ENCODE measurements around the gene EYA4. TPM values are rescaled to one million over a fixed set of nuclear protein-coding genes. Genes with fewer than 3 reads are reported as not detected.

Gene EYA4
- polyA plus RNA-seq, 2 of the 4 experiments (the other 2 are of a cell fraction): 14.4 to 28.3 TPM

GRCh38 chr6:133408132-133408531, 167.0 kb downstream of the EYA4 start:
- no peak for ATAC-seq
- peaks cover 26% of the 10 kb centered on the region for H3K4me1 ChIP-seq
- POLR2A ChIA-PET: interaction anchor here (0.6 kb wide), 1 partner anchor 41 kb away, joined by 4 read pairs; no protein-coding TSS in a partner anchor

DNA sequence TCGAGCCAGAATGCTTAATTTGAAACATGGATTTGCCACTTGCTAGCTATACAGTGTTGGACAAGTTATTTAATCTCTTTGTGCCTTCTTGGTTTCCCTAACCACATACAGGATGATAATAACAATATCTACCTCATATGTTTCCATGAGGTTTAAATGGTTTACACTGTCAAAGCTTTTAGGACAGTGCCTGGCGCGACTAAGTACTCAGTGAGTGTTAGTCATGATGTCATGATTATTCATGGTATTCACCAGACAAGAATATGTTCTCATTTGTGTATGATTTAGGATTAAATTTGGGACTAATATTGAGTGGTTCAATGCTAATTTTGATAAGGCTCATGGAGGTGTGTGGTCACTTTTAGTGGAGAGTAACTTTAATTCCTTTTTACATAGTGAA, 167.4 kb downstream of the EYA4 start:
- TF ChIP-seq HES2 (IDR thresholded peaks at IDR 0.05) (no peak), POLR2AphosphoS2 (conservative IDR thresholded peaks at IDR 0.05; ENCODE audit: low read length) (no peak), KDM5A (IDR thresholded peaks at IDR 0.05) (no peak), GATA3 (IDR thresholded peaks at IDR 0.05; ENCODE audit: borderline replicate concordance) (no peak), NFE2L2 (conservative IDR thresholded peaks at IDR 0.05; ENCODE audit: low read length) (no peak), BCL3 (IDR thresholded peaks at IDR 0.05) (no peak), JUN (IDR thresholded peaks at IDR 0.05) (no peak), E2F6 (IDR thresholded peaks at IDR 0.05; ENCODE audit: borderline replicate concordance, low read depth) (no peak), ZNF302 (CRISPR knock-in tag; IDR thresholded peaks at IDR 0.05) (no peak), ZSCAN20 (CRISPR knock-in tag; IDR thresholded peaks at IDR 0.05) (no peak), EHF (CRISPR knock-in tag; IDR thresholded peaks at IDR 0.05) (no peak), EP300 (IDR thresholded peaks at IDR 0.05) (no peak), USF2 (IDR thresholded peaks at IDR 0.05) (no peak), MAFK (IDR thresholded peaks at IDR 0.05; ENCODE audit: partially characterized antibody) (no peak), BHLHE40 (IDR thresholded peaks at IDR 0.05; ENCODE audit: low read depth, low read length) (no peak), SREBF2 (IDR thresholded peaks at IDR 0.05) (no peak), CHD4 (IDR thresholded peaks at IDR 0.05; ENCODE audit: borderline replicate concordance) (no peak)
- ATAC-seq: no peak

More at GRCh38 chr6:133408132-133408531, 167.0 kb downstream of the EYA4 start:
- H3K4me3 ChIP-seq: no peak overlapping the region
- no peak for TF ChIP-seq MAFK (IDR thresholded peaks at IDR 0.05; ENCODE audit: partially characterized antibody)
- TF ChIP-seq GATA3 (IDR thresholded peaks at IDR 0.05; ENCODE audit: borderline replicate concordance): no peak
- no peak for TF ChIP-seq ATOH8 (CRISPR knock-in tag; IDR thresholded peaks at IDR 0.05; ENCODE audit: low read depth)
- TF ChIP-seq, protein P1, sequence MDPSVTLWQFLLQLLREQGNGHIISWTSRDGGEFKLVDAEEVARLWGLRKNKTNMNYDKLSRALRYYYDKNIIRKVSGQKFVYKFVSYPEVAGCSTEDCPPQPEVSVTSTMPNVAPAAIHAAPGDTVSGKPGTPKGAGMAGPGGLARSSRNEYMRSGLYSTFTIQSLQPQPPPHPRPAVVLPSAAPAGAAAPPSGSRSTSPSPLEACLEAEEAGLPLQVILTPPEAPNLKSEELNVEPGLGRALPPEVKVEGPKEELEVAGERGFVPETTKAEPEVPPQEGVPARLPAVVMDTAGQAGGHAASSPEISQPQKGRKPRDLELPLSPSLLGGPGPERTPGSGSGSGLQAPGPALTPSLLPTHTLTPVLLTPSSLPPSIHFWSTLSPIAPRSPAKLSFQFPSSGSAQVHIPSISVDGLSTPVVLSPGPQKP (IDR thresholded peaks at IDR 0.05; ENCODE audit: low read depth, low read length): no peak
- TF ChIP-seq RFX5 (IDR thresholded peaks at IDR 0.05): no peak
- TF ChIP-seq MAX (IDR thresholded peaks at IDR 0.05): no peak
- TF ChIP-seq RARB (CRISPR knock-in tag; IDR thresholded peaks at IDR 0.05): no peak
- no peak for TF ChIP-seq JUN (IDR thresholded peaks at IDR 0.05)
- no peak for TF ChIP-seq EHF (CRISPR knock-in tag; IDR thresholded peaks at IDR 0.05)
- 98% methylated on average over 2 of the region's 2 CpGs for WGBS (ENCODE audit: missing lambda C conversion rate)
- H3K9me3 ChIP-seq: no peaks in the 10 kb centered on the region
- DNase-seq (ENCODE audit: low read depth in 1 of 2, low spot score in 1 of 2) (no peak), FAIRE-seq (no peak)
- no peak overlapping the region for H3K27ac ChIP-seq
- H3K4me2 ChIP-seq: no peak overlapping the region
- CTCF ChIA-PET: no interaction called here

More for the DNA sequence above, 167.4 kb downstream of the EYA4 start:
- ChIA-PET POLR2A (no interaction called here), CTCF (no interaction called here)
- FAIRE-seq (no peak), DNase-seq (ENCODE audit: low read depth in 1 of 2, low spot score in 1 of 2) (no peak)
- Histone ChIP-seq H3K9me3 (no peaks in the 10 kb centered on the region), H3K4me2 (no peak overlapping the region), H3K4me1 (peaks cover 26% of the 10 kb centered on the region), H3K27ac (no peak overlapping the region), H3K4me3 (no peak overlapping the region)
- WGBS (ENCODE audit: missing lambda C conversion rate): 91% methylated on average over 3 of the region's 3 CpGs
